Measurements from ENCODE around the gene VEZT.

VEZT gene

DNA sequence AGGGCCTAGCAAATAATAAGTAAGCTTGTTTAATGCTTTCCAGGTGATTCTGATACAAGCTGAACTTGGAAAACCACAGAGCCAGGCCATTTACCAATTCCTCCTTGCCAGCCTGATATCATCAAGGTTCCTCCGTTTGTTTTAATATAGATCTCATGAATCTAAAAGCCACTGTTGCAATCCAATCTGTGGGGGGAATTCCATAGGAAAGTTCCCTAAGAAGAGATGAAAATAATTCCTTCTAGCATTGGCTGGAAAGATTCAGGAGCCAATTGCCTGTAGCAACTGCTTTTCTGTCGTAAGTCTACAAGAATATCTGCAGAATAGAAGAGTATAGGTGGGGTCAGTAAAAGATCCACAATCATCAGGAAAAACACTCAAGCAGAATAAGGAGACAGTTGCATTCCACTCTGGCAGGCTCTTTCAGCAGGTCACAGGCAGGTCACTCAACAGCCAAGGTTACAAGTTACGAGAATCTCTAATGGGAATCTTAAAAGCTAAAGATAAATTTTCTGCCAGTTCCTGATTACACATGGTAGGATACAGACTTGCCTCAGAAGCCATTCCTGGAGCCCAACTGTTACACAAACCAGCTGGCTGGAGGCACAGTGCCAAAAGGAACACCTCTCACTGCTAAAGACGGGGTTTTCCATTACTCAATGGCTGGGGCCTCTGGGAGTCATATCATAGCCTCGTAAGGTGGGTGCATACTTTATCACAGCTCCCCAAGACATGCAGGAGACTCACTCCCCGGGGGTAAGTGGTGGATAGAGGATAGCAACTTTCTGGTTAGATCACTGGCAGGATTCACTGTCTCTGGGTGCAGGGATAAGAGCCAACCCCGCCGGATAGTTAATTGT is 44.0 kb upstream of the VEZT start:
- TF ChIP-seq EZH2 (IDR thresholded peaks at IDR 0.05; ENCODE audit: borderline replicate concordance, low read length) = no peak
- TF ChIP-seq, protein P1, sequence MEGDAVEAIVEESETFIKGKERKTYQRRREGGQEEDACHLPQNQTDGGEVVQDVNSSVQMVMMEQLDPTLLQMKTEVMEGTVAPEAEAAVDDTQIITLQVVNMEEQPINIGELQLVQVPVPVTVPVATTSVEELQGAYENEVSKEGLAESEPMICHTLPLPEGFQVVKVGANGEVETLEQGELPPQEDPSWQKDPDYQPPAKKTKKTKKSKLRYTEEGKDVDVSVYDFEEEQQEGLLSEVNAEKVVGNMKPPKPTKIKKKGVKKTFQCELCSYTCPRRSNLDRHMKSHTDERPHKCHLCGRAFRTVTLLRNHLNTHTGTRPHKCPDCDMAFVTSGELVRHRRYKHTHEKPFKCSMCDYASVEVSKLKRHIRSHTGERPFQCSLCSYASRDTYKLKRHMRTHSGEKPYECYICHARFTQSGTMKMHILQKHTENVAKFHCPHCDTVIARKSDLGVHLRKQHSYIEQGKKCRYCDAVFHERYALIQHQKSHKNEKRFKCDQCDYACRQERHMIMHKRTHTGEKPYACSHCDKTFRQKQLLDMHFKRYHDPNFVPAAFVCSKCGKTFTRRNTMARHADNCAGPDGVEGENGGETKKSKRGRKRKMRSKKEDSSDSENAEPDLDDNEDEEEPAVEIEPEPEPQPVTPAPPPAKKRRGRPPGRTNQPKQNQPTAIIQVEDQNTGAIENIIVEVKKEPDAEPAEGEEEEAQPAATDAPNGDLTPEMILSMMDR (IDR thresholded peaks at IDR 0.05; ENCODE audit: low read length) = no peak
- H3K27ac ChIP-seq (ENCODE audit: low read depth, low read length, poor library complexity, severe bottlenecking) = no peak overlapping the region
- H3K36me3 ChIP-seq (ENCODE audit: insufficient read depth, low read length) = no peaks in the 10 kb centered on the region
- H3K79me2 ChIP-seq (ENCODE audit: insufficient read depth, low read length) = no peaks in the 10 kb centered on the region
- no peaks in the 10 kb centered on the region for H3K9me2 ChIP-seq (ENCODE audit: low read depth, low read length)
- H3K9me3 ChIP-seq (ENCODE audit: low read length) = no peaks in the 10 kb centered on the region
- no peak overlapping the region for H3K4me2 ChIP-seq (ENCODE audit: low read length)
- no peak overlapping the region for H2AFZ ChIP-seq (ENCODE audit: low read length)
- no peak overlapping the region for H3K4me3 ChIP-seq (ENCODE audit: low read depth, low read length, poor library complexity, severe bottlenecking)
- H3K9ac ChIP-seq (ENCODE audit: low read length) = no peak overlapping the region
- H3K27me3 ChIP-seq (ENCODE audit: insufficient read depth, low read length) = no peaks in the 10 kb centered on the region
- no peaks in the 10 kb centered on the region for H3K4me1 ChIP-seq (ENCODE audit: insufficient read depth, low read length, severe bottlenecking)
- H3F3A ChIP-seq (ENCODE audit: insufficient read depth, low read length) = no peaks in the 10 kb centered on the region
- no peaks in the 10 kb centered on the region for H4K20me1 ChIP-seq (ENCODE audit: insufficient read depth, low read length)

DNA sequence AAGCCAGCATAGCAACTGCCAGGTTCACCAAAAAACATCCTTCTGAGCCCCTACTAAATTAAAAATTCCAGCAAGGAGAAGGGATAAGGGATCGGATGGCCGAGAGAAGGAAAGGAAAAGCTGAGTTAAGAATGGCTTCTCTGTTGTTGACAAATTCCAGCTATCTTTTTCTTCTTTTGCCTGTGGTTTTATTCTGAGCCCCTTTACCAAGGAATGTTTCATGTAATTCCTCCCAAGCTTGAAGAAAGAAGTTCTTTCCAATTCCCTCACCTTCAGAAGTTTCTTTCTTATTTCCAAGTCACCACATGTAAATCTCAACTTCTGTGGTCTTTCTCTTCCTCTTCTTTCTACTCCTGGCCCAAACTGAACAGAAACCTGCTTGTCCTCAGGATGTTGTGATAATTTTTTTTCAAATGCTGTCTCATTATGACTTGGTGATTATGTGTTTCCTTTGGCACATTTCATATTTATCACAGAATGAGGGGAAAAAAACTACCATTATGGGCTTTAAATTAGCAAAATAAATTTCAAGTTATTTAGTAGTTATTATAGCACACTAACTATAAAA is 40.3 kb upstream of the VEZT start:
- Histone ChIP-seq H3K4me1 (ENCODE audit: insufficient read depth, low read length, severe bottlenecking) (no peaks in the 10 kb centered on the region), H3K9ac (ENCODE audit: low read length) (no peak overlapping the region), H3K79me2 (ENCODE audit: insufficient read depth, low read length) (no peaks in the 10 kb centered on the region)

DNA sequence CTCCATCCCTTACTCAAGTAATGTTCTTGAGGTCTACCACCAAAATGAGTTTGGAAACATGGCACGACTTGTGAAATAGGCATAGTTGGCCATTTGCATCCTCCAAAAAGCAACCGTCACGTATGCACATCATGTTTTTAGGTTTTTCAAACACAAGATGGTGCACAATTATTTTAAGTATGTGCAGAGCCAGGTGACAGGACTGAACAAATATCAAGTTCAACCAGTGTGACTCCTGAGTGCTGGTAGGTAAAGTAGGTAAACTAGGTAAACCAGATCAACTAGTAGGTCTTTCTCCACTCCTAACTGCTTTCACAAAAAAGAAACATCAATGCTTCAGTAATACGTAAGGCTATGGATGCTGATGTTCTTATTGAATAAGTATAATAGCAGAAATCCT is 39.5 kb upstream of the VEZT start:
- H3K4me3 ChIP-seq (ENCODE audit: low read depth, low read length, poor library complexity, severe bottlenecking) = no peak overlapping the region
- no peaks in the 10 kb centered on the region for H3K79me2 ChIP-seq (ENCODE audit: insufficient read depth, low read length)
- no peak overlapping the region for H3K27ac ChIP-seq (ENCODE audit: low read depth, low read length, poor library complexity, severe bottlenecking)
- no peak overlapping the region for H2AFZ ChIP-seq (ENCODE audit: low read length)
- H4K20me1 ChIP-seq (ENCODE audit: insufficient read depth, low read length) = no peaks in the 10 kb centered on the region
- no peak for TF ChIP-seq EZH2 (IDR thresholded peaks at IDR 0.05; ENCODE audit: borderline replicate concordance, low read length)
- TF ChIP-seq, protein P1 (IDR thresholded peaks at IDR 0.05; ENCODE audit: low read length) = no peak
- no peaks in the 10 kb centered on the region for H3K4me1 ChIP-seq (ENCODE audit: insufficient read depth, low read length, severe bottlenecking)
- H3K9ac ChIP-seq (ENCODE audit: low read length) = no peak overlapping the region
- H3F3A ChIP-seq (ENCODE audit: insufficient read depth, low read length) = no peaks in the 10 kb centered on the region
- H3K36me3 ChIP-seq (ENCODE audit: insufficient read depth, low read length) = no peaks in the 10 kb centered on the region; the same call in 1 of the 2 replicates
- H3K4me2 ChIP-seq (ENCODE audit: low read length) = no peak overlapping the region
- no peaks in the 10 kb centered on the region for H3K9me3 ChIP-seq (ENCODE audit: low read length)
- H3K9me2 ChIP-seq (ENCODE audit: low read depth, low read length) = no peaks in the 10 kb centered on the region
- no peaks in the 10 kb centered on the region for H3K27me3 ChIP-seq (ENCODE audit: insufficient read depth, low read length)

More for the DNA sequence above, 40.3 kb upstream of the VEZT start:
- no peak overlapping the region for H3K4me2 ChIP-seq (ENCODE audit: low read length)
- no peak overlapping the region for H3K27ac ChIP-seq (ENCODE audit: low read depth, low read length, poor library complexity, severe bottlenecking)
- H3K4me3 ChIP-seq (ENCODE audit: low read depth, low read length, poor library complexity, severe bottlenecking) = no peak overlapping the region
- H4K20me1 ChIP-seq (ENCODE audit: insufficient read depth, low read length) = no peaks in the 10 kb centered on the region
- H3F3A ChIP-seq (ENCODE audit: insufficient read depth, low read length) = no peaks in the 10 kb centered on the region
- no peaks in the 10 kb centered on the region for H3K9me2 ChIP-seq (ENCODE audit: low read depth, low read length)
- no peaks in the 10 kb centered on the region; the same call in 1 of the 2 replicates for H3K36me3 ChIP-seq (ENCODE audit: insufficient read depth, low read length)
- H3K9me3 ChIP-seq (ENCODE audit: low read length) = no peaks in the 10 kb centered on the region
- H3K27me3 ChIP-seq (ENCODE audit: insufficient read depth, low read length) = no peaks in the 10 kb centered on the region
- no peak overlapping the region for H2AFZ ChIP-seq (ENCODE audit: low read length)
- TF ChIP-seq, protein P1 (IDR thresholded peaks at IDR 0.05; ENCODE audit: low read length) = no peak
- TF ChIP-seq EZH2 (IDR thresholded peaks at IDR 0.05; ENCODE audit: borderline replicate concordance, low read length) = no peak

All from OCI-LY1 (cell line).